ENCODE results near the gene CYP3A7. TPM values are rescaled to one million over a fixed set of nuclear protein-coding genes. Genes with fewer than 3 reads are reported as not detected.
"Not testable (repeated sequence)": the region's sequence is repeated elsewhere in the genome, so short reads cannot be mapped to it uniquely, and the experiment has no call there.

Gene CYP3A7
- polyA plus RNA-seq, 3 donors: 0.30 to 1.4 (median 0.91) TPM

- no peak for DNase-seq (ENCODE audit: extremely low read depth in 1 of 11, low read depth in 9 of 11, low spot score in 4 of 11)
These were observed 14.0 kb downstream of the CYP3A7 start for GRCh38 chr7:99720800-99721595.

DNA sequence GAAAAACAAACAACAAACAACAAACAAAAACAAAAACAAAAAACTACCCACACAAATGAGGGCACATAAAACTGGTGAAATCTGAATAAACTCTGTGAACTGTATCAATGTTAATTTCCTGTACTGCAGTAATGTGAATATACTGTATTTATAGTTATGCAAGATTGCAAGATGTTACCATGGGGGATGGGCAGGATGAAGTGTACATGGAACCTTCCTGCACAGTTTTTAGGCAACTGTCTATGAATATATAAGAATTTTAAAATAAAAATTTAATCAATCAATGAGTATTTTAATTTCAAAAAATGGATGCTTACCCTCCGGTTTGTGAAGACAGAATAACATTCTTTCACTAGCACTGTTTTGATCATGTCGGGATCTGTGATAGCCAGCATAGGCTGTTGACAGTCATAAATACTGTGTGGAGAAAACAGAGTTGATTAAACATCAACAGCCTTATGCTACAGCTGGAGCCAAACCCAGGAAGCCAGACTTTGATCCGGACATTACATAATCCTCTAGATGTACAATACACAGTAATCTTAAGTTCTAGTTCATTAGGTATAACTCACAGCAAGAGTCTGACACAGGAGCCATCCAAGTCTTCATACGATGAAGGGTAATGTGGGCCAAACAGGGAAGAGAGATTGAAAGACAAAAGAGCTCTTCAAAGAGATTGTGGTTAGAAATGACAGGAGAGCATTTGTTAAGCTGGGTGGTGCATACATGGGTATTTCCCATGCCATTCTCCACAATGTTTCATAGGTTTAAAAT, 14.8 kb downstream of the CYP3A7 start:
- DNase-seq (ENCODE audit: extremely low read depth in 1 of 11, low read depth in 9 of 11, low spot score in 4 of 11): no peak

GRCh38 chr7:99713995-99714570, 20.9 kb downstream of the CYP3A7 start:
- no peak for DNase-seq (ENCODE audit: extremely low read depth in 1 of 11, low read depth in 9 of 11, low spot score in 4 of 11)

DNA sequence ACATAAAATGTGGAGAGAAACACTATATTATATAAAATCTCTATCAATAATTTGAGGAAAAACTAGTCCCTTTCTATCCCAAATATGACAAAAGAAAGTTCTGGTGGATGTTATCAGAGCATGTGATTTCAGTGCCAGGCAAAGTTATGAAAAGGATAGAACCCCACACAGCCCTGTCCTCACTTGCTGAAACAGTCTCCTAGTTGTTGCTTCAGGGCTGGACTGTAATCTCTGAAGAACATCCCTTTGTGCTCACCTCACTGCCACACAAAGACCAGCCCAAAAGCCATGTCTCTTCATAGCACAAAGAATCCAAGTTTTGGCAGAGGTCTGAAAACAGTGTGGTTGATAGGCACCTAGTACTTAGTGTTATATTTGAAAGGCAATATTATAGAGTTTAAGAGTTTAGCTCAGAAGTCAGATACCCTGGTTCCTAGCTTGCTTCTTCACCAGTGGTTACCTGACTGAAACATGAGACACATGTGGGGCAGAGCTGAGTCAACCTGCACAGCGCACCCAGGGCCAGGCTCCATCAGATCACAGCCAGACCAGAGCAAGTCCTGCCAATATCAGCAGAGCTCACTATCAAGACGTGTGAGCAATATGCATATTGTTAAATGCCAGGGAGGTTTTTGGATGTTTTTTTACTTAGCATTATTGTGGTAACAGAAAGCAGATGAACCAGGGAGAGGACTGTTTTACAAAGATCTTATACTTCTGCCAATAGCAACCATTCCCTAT, 25.0 kb downstream of the CYP3A7 start:
- no peak for DNase-seq (ENCODE audit: extremely low read depth in 1 of 11, low read depth in 9 of 11, low spot score in 4 of 11)

GRCh38 chr7:99709260-99709659, 25.7 kb downstream of the CYP3A7 start:
- no peak for DNase-seq (ENCODE audit: extremely low read depth in 1 of 11, low read depth in 9 of 11, low spot score in 4 of 11)

GRCh38 chr7:99707096-99707495, 27.9 kb downstream of the CYP3A7 start:
- no peak for DNase-seq (ENCODE audit: extremely low read depth in 1 of 11, low read depth in 9 of 11, low spot score in 4 of 11)

GRCh38 chr7:99699946-99700345, 35.0 kb downstream of the CYP3A7 start:
- no peak for DNase-seq (ENCODE audit: extremely low read depth in 1 of 11, low read depth in 9 of 11, low spot score in 4 of 11)

GRCh38 chr7:99698867-99699730, 35.9 kb downstream of the CYP3A7 start:
- DNase-seq (ENCODE audit: extremely low read depth in 1 of 11, low read depth in 9 of 11, low spot score in 4 of 11): not testable (repeated sequence)

- no peak for DNase-seq (ENCODE audit: extremely low read depth in 1 of 11, low read depth in 9 of 11, low spot score in 4 of 11)
These were observed 40.1 kb downstream of the CYP3A7 start for GRCh38 chr7:99694912-99695304.

DNA sequence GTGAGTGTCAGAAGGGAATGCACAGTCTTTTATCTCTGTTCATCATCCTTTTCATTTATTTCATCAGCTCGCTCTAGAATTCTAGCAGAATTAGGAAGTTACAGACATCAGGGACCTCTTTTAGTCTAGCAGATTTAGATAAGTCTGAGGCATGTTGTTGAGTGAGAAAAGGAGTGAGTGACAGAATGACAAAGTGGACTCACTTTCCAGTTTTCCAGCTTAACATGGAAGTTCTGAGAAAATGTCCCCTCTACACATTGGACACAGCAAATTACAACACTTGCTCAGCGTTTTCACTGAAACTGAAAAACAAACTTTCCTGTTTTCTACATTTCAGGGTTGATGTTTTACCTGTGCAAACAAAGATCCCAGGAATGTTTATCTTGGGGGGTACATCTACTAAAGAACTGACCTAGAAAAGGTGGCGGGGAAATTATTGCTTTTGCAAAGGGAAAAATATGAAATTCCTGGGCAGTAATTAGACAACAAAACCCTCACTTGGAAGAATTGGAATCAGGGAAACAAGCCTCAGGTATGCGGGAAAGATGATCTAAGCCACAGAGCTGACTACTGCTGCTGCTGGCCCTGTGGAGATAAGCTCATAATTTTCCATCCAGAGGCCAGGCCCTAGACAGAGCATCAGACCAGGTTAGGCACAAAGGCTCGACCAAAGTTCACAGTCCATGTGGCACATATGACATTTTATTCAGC, 40.6 kb downstream of the CYP3A7 start:
- DNase-seq (ENCODE audit: extremely low read depth in 1 of 11, low read depth in 9 of 11, low spot score in 4 of 11): no peak

DNA sequence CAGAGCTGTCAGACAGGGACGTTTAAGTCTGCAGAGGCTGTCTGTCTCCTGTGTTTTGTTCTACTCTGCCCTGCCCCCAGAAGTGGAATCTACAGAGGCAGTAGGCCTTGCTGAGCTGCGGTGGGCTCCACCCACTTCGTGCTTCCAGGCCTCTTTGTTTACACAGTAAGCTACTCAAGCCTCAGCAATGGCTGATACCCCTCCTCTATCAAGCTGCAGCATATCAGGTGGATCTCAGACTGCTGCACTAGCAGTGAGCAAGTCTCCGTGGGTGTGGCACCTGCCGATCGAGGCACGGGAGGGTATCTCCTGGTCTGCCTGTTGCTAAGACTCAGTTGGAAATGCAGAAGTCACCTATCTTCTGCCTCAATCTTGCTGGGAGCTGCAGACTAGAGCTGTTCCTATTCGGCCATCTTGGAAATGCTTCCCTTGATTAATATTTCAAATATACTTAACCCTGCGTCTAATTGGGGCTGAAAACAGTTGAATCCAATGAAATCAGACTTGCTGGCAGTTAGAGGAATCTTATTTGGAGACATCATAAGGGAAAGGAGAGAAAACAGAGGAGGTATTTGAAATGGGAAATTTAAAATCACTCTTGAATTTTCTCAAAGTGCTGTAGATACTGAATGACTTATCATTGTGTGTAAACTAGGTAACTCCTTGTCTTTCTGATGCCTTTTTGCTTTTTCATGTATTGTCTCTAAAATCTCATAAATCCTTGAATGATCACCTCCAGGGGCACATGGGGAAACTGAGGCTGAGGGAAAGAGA, 41.4 kb downstream of the CYP3A7 start:
- peak in 2 of 11 donors; percentile 2 to 11 for DNase-seq (ENCODE audit: extremely low read depth in 1 of 11, low read depth in 9 of 11, low spot score in 4 of 11)

DNA sequence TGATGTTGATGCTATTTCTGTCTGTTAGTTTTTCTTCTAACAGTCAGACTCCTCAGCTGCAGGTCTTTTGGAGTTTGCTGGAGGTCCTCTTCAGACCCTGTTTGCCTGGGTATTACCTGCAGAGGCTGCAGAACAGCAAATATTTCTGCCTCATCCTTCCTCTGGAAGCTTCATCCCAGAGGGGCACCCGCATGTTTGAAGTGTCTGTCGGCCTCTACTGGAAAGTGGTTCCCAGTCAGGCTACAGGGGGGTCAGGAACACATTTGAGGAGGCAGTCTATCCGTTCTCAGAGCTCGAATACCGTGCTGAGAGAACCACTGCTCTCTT, 41.9 kb downstream of the CYP3A7 start:
- no peak for DNase-seq (ENCODE audit: extremely low read depth in 1 of 11, low read depth in 9 of 11, low spot score in 4 of 11)

GRCh38 chr7:99692563-99692962, 42.4 kb downstream of the CYP3A7 start:
- DNase-seq (ENCODE audit: extremely low read depth in 1 of 11, low read depth in 9 of 11, low spot score in 4 of 11): not testable (repeated sequence)

GRCh38 chr7:99691658-99692057, 43.3 kb downstream of the CYP3A7 start:
- not testable (repeated sequence) for DNase-seq (ENCODE audit: extremely low read depth in 1 of 11, low read depth in 9 of 11, low spot score in 4 of 11)

DNA sequence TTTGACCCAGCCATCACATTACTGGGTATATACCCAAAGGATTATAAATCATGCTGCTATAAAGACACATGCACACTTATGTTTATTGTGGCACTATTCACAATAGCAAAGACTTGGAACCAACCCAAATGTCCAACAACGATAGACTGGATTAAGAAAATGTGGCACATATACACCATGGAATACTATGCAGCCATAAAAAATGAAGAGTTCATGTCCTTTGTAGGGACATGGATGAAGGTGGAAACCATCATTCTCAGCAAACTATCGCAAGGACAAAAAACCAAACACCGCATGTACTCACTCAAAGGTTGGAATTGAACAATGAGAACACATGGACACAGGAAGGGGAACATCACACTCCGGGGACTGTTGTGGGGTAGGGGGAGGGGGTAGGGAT, 44.1 kb downstream of the CYP3A7 start:
- DNase-seq (ENCODE audit: extremely low read depth in 1 of 11, low read depth in 9 of 11, low spot score in 4 of 11): not testable (repeated sequence)

DNA sequence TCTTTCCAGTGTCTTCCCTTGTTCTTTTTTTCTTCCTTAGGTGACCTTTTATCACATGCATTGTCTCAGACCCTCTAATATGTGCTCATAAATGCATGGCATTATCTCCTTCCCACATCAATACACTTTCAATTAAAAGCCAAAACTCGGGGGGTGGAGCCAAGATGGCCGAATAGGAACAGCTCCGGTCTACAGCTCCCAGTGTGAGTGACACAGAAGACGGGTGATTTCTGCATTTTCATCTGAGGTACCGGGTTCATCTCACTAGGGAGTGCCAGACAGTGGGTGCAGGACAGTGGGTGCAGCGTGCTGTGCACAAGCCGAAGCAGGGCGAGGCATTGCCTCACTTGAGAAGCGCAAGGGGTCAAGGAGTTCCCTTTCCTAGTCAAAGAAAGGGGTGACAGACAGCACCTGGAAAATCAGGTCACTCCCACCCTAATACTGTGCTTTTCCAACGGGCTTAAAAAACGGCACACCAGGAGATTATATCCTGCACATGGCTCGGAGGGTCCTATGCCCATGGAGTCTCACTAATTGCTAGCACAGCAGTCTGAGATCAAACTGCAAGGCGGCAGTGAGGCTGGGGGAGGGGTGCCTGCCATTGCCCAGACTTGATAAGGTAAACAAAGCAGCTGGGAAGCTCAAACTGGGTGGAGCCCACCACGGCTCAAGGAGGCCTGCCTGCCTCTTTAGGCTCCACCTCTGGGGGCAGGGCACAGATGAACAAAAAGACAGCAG, 49.0 kb downstream of the CYP3A7 start:
- DNase-seq (ENCODE audit: extremely low read depth in 1 of 11, low read depth in 9 of 11, low spot score in 4 of 11): not testable (repeated sequence)

Data from renal cortex interstitium (tissue), 11 donors.